GM21528 (cell line): ENCODE data around the gene NDUFV1.
"Not testable (repeated sequence)": the region's sequence is repeated elsewhere in the genome, so short reads cannot be mapped to it uniquely, and the experiment has no call there.

Experiments used
- ATAC-seq: cut with Tn5 transposase; IDR thresholded peaks from one replicate; pipeline ENCODE4 v1.9.1; 2021; ENCODE audit warnings: mild to moderate bottlenecking, moderate library complexity; ENCODE audit not compliant: unreplicated experiment, low FRiP score

The NDUFV1 gene

DNA sequence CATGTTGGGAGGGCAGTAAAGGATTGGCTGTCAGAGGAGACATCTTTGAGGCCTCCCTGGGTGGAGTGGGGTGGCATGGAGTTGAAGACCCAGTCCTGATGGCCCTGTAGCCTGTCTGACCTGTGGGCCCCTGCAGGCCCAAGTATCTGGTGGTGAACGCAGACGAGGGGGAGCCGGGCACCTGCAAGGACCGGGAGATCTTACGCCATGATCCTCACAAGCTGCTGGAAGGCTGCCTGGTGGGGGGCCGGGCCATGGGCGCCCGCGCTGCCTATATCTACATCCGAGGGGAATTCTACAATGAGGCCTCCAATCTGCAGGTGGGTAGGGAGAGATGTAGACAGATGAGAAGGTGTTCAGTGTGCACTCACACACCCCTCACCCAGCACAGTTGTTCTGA is 2.6 kb downstream of the NDUFV1 start:
- ATAC-seq = no peak

DNA sequence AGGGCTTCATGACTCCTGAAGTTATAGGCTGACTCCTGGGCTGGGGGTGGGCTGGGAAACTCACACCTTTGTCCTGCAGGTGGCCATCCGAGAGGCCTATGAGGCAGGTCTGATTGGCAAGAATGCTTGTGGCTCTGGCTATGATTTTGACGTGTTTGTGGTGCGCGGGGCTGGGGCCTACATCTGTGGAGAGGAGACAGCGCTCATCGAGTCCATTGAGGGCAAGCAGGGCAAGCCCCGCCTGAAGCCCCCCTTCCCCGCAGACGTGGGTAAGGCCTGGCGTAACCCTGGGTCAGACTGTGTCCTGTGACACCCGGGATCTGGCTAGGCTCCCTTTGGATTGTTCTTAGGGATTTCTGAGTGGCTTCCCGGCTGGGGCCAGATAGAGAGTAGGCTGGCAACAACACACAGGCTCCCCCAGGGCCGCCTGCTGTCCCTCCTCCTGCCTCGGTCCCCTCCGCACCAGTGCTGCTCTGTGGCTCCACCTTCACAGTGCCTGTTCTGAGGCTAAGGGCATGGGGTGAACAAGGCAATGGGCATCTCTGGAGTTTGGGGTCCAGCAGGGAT is 3.6 kb downstream of the NDUFV1 start:
- ATAC-seq = no peak

DNA sequence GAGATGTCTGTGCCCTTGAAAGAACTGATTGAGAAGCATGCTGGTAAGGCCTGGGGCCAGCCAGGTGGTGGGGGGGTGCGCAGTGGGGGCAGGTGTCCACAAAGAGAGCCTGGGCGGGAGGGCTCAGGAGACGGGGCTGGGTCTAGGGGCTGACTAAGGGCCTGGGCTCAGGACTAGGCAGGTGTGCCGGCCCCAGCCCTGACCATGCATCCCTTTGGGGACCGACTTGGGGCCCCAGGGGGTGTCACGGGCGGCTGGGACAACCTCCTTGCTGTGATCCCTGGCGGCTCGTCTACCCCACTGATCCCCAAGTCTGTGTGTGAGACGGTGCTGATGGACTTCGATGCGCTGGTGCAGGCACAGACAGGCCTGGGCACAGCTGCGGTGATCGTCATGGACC is 4.4 kb downstream of the NDUFV1 start:
- ATAC-seq = no peak

DNA sequence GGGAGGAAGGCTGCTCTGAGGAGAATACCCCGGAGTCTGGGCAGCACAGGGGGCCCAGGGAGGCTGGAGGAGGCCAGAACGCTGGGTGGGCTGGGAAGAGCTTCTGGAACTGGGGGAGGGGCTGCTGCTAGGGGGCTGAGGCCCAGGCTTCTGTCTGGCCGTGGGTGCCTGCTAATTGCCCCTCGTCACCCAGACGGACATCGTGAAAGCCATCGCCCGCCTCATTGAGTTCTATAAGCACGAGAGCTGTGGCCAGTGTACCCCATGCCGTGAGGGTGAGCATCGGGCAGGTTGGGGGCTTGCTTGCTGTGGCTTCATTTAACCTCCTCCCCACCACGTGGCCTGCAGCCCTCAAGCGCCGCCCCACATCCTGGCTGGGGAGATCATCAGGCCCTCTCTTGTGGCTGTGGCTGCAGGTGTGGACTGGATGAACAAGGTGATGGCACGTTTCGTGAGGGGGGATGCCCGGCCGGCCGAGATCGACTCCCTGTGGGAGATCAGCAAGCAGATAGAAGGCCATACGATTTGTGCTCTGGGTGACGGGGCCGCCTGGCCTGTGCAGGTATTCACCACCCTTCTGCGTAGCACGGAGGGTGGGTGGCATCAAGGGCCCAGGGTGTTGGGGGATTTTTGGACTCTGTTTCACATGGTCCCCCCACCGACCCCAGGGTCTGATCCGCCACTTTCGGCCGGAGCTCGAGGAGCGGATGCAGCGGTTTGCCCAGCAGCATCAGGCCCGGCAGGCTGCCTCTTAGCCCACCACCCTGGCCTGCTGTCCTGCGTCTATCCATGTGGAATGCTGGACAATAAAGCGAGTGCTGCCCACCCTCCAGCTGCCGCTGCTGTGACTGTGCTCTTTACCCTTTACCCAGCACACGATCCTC is 5.2 kb downstream of the NDUFV1 start:
- no peak for ATAC-seq

DNA sequence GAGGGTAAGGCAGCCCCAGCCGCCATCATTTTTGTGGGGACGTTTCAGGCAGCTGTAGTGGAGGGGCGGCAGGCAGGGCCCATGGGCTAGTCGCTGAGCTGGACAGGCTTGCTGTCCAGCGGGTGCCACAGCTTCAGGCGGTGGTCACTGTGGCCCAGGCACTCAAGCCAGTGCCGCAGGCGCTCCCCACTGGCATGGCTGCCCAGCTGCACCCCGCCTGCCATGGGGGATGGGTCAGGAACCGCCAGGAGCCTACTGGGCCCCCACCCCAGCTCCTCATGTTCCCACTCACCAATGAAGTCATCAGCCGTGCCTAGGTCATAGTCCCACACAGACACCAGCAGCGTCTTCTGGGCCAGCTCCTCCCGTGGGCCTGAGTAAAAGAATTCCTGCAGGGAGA is 6.0 kb downstream of the NDUFV1 start:
- no peak for ATAC-seq

DNA sequence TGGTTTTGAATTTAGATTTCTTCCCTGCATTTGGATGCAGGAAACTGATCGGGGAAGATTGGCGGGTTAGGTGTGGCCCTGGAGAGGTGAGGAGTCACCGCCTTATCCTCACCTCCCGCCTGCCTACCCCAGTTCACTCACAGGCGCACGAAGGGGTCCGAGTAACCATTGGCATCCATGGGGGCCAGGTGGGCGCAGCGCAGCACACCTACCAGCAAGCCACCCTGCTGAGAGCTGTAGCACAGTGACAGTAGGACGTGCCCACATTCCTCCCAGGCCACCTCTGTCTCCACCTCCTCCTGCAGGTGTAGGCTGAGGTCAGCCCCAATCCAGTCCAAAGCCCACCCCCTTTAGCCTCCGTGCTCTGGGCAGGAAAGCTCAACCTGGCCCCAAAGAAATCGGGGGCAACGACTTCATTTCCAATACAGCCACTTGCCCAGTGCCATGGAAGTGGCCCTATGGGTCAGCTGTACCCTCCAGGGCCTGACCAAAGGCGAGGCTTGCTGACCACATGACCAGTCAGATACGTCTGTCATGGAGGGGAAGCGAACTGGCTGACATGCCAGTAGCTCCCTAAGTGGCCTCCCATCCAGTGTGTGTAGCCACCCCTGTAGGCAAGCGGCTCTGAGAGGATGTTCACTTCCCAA is 6.7 kb downstream of the NDUFV1 start:
- no peak for ATAC-seq

DNA sequence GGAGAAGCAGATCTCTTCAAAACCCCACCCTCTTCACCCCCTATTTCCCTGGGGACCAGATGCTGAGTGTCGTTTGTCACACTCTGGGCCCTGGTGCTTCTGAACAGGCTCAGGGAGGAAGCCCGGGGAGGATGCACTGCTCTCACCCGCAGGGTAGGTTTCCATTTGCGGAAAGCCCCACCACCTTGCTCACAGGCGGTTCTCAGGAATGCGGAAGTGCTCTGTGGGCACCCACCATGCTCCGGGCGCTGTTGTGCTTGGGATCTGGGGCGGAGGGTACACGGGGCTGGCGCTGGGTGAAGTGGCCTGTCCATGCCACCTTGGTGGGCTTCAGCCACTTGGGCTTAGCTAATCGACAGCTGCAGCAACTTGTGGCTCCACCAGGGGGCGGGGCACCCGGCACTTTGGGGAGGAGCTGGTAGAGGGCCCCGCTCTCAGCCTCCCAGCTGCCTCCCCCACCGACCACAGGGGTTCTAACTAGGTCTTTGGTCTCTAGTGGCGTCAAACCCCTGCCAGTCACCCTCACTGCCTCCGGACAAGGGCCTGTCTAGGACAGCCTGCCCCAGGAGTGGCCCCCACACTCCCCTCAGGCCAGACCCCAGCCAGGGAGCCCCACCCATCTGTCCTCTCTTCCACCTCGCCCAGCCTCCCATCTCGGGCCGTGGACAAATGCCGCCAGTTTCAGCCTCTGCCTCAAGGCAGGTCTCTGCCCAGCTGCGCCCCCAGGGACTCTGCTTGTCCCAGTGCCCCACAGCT is 7.4 kb downstream of the NDUFV1 start:
- peak; percentile 73 for ATAC-seq

DNA sequence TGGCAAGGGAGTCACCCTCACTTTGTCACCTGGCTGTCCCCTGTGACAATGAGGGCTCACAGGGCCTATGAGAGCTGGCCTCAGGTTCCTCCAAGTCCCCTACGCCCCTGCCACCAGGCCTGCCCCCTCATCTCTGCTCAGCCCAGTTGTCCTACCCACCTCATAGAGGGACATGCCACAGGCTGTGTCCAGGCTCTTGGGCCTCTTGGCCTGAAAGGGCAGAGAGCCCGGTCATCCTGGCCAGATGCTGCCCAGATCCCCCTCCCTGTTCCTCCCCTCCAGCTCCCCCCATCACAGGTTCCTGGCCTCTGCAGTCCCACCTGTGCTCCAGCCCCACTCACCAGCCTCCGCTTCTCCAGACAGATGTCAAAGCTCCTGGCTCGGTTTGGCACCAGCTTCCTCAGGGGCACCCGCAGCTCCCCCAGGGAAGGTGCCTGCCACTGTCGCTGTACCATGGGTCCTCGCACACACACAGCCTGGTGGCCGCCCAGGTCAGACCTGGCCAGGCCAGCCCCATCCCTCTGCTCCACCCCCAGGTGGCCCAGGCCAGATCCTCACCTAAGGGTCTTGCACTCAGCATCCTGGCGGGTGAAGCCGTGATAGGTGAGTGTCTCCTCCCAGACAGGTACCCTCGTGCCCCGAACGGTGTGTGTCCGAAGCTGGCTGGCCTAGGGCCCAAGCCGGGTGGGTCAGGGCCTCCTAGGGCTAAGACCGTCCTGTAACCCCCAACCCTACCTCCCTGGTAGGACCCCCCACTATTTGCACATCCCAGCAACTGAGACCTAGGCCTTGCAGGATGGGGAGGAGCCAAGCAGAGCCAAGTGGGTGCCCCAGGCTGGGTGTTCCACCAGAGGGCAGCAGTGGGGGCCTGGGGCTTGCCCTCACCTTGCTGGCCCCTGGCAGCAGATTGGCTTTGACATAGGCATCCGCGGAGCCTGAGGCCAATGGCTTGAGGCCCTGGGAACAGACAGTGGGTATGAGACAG is 8.3 kb downstream of the NDUFV1 start:
- peak; percentile 2 for ATAC-seq

DNA sequence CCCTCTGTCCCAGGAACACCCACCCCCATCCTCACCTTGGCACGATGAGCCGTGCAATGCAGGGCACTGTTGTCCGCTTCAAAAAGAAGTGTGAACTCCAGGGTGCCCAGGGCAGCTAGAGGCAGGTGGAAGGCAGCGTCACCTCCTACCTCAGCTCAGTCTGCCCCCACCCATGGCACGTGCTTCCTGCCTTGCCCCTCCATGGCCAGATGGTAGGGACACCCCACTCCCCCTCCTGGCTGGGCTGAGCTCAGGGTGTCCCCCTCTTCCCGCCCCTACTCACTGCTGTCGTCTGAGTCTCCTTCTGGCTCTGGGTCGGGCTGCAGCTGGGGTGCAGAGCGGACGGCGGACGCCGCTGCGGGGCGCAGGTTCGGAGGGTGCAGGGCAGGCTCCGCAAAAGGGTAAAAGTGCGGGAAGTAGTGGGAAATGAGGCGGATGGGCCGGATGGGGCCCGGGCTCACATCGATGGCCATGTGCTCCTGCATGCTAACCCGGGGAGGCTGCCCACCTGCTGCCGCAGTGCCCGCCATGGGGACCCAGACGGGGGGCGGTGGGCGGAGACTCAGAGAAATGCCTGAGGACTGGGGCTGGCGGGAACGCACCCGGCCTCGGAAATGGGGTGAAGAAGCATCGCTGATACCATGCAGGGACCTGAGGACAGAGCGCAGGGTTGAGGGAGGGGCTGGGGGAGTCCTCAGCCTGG is 9.1 kb downstream of the NDUFV1 start:
- no peak for ATAC-seq

DNA sequence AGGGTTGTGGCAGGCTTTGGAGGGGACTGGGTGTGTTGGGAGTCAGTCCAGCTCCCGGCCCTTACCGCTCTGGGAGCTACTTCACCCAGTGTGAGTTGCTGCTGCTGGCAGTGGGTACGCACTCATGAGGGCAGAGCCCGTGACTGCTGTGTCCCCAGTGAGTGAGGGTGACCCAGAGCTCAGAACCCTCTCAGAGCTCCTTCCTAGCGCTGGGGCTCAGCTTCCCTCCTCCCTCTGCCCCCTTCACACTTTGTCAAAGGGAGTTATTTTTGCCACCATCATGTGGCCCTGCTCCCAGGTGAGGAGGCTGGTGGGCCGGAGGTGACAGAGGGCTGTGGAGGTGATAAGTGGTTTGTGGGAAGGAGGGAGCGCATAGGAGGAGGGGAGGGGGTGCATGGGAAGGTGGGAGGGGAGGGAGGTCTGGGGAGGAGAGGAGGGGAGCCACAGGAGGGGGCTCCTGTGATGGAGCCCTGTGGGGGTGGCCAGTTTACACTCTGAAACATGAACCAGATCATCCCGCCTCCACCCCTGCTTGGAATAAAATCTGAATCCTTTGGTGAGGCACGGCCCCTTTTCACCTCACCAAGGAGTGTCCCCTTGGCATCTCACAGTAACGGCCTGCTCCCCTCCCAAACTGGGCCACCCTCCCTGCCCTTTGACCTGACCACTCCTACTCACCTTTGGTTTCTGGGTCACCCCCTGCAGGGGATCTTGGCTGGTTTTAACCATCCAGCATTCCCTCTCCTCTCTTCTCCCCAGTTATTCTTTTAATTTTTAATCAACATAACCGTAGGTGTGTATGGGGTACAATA is 9.9 kb downstream of the NDUFV1 start:
- ATAC-seq = no peak

DNA sequence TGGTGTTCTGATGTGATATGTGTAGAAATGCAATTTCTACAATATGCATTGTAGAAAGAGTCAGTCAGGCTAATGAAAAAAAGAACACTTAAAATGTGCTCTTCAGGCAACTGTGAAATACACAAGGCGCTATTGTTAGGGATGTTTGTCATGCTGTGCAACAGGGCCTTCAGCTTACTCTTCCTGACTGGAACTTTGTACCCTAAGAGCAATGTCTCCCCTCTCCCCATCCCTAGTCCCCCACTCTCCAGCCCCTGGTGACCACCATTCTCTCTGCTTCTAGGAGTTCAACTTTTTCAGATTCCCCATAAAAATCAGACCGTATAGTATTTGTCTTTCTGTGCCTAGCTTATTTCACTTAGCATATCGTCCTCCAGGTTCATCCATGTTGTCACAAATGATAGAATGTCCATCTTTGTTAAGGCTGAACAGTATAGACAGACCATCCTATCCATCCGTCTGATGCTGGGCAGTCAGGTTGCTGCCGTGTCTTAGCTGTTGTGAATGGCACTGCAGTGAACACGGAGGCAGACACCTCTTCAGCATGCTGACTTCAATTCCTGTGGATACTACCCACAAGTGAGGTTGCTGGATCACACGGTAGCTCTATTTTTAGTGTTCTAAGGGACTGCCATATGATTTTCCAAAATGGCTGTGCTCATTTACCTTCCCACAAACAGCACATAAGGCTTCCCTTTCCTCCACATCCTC is 10.7 kb downstream of the NDUFV1 start:
- no peak for ATAC-seq

DNA sequence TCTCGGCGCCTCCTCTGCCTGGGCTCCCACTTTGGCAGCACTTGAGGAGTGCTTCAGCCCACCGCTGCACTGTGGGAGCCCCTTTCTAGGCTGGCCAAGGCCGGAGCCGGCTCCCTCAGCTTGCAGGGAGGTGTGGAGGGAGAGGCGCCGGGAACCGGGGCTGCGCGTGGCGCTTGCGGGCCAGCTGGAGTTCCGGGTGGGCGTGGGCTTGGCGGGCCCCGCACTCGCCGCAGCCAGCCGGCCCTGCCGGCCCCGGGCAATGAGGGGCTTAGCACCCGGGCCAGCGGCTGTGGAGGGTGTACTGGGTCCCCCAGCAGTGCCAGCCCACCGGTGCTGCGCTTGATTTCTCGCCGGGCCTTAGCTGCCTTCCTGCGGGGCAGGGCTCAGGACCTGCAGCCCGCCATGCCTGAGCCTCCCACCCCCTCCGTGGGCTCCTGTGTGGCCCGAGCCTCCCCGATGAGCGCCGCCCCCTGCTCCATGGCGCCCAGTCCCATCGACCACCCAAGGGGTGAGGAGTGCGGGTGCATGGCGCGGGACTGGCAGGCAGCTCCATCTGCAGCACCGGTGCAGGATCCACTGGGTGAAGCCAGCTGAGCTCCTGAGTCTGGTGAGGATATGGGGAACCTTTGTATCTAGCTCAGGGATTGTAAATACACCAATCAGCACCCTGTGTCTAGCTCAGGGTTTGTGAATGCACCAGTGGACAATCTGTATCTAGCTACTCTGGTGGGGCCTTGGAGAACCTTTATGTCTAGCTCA is 12.3 kb downstream of the NDUFV1 start:
- not testable (repeated sequence) for ATAC-seq

DNA sequence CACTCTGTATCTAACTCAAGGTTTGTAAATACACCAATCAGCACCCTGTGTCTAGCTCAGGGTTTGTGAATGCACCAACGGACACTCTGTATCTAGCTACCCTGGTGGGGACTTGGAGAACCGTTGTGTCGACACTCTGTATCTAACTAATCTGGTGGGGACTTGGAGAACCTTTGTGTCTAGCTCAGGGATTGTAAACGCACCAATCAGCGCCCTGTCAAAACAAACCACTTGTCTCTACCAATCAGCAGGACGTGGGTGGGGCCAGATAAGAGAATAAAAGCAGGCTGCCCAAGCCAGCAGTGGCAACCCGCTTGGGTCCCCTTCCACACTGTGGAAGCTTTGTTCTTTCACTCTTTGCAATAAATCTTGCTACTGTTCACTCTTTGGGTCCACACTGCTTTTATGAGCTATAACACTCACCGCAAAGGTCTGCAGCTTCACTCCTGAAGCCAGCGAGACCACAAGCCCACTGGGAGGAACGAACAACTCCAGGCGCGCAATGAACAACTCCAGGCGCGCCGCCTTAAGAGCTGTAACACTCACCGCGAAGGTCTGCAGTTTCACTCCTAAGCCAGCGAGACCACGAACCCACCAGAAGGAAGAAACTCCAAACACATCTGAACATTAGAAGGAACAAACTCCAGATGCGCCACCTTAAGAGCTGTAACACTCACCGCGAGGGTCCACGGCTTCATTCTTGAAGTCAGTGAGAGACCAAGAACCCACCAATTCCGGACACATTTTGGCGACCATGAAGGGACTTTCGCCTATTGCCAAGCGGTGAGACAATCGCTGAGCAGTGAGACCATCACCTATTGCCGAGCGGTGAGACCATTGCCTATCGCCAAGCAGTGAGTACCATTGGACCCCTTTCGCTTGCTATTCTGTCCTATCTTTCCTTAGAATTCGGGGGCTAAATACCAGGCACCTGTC is 13.2 kb downstream of the NDUFV1 start:
- not testable (repeated sequence) for ATAC-seq

DNA sequence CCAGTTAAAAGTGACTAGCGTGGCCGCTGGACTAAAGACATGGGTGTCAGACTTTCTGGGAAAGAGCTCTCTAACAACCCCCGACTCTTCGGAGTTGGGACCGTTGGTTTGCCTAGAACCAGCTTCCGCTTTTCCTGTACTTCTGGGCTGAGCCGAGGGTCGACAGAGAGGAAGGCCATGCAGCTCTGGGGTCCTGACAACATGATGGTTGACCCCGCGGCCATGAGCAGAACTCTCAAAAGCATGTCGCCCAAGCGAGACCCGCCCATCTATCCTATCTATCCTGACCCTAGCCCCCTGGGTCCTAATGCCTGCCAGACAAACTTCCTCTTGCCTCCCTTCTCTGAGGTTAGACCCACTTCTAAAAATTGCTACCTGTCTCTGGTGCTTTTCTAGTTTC is 13.9 kb downstream of the NDUFV1 start:
- not testable (repeated sequence) for ATAC-seq

DNA sequence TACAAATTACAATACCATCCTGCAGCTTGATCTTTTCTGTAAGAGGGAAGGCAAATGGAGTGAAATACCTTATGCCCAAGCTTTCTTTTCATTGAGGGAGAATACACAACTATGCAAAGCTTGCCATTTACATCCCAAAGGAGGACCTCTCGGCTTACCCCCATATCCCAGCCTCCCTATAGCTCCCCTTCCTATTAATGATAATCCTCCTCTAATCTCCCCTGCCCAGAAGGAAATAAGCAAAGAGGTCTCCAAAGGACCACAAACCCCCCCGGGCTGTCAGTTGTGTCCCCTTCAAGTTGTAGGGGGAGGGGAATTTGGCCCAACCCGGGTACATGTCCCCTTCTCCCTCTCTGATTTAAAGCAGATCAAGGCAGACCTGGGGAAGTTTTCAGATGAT is 15.2 kb downstream of the NDUFV1 start:
- not testable (repeated sequence) for ATAC-seq

DNA sequence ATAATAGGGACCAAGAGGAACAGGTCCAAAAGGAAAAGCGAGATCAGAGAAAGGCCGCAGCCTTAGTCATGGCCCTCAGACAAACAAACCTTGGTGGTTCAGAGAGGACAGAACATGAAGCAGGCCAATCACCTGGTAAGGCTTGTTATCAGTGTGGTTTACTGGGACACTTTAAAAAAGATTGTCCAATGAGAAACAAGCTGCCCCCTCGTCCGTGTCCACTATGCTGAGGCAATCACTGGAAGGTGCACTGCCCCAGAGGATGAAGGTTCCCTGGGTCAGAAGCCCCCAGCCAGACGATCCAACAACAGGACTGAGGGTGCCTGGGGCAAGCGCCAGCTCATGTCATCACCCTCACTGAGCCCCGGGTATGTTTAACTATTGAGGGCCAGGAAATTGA is 16.2 kb downstream of the NDUFV1 start:
- ATAC-seq = not testable (repeated sequence)
